Amygdala (tissue), 56 donors: ENCODE measurements around the gene MUC20.
"Not testable (repeated sequence)": the region's sequence is repeated elsewhere in the genome, so short reads cannot be mapped to it uniquely, and the experiment has no call there.

ENCODE experiments used
- DNase-seq, 56 donors: peaks; one replicate each; lab custom pipeline; 2025; lab: John Stamatoyannopoulos, UW

MUC20 gene

GRCh38 chr3:195720831-195721506, at the start of gene MUC20:
MUC20 (plus strand) TSS chr3:195720978; CDS start chr3:195721008, 30 bp downstream.
- not testable (repeated sequence) for DNase-seq

- DNase-seq, result not testable (repeated sequence)
These were observed 49.5 kb upstream of the MUC20 start for GRCh38 chr3:195671283-195671682.

- DNase-seq, result not testable (repeated sequence)
These were observed 47.1 kb upstream of the MUC20 start for GRCh38 chr3:195673711-195674110.

- not testable (repeated sequence) for DNase-seq
These were observed 42.3 kb upstream of the MUC20 start for GRCh38 chr3:195678391-195679015.

GRCh38 chr3:195680690-195681089, 40.1 kb upstream of the MUC20 start:
- DNase-seq, result not testable (repeated sequence)

GRCh38 chr3:195681458-195682103, 39.2 kb upstream of the MUC20 start:
- DNase-seq, result not testable (repeated sequence)

GRCh38 chr3:195682104-195682742, 38.6 kb upstream of the MUC20 start:
- DNase-seq, result not testable (repeated sequence)

- DNase-seq, result not testable (repeated sequence)
These were observed 36.9 kb upstream of the MUC20 start for GRCh38 chr3:195683722-195684526.

- DNase-seq, result not testable (repeated sequence)
These were observed 36.1 kb upstream of the MUC20 start for GRCh38 chr3:195684527-195685257.

- not testable (repeated sequence) for DNase-seq
These were observed 34.1 kb upstream of the MUC20 start for GRCh38 chr3:195686537-195687208.

GRCh38 chr3:195687209-195687760, 33.5 kb upstream of the MUC20 start:
- not testable (repeated sequence) for DNase-seq

- DNase-seq, result not testable (repeated sequence)
These were observed 32.2 kb upstream of the MUC20 start for GRCh38 chr3:195688471-195689183.

GRCh38 chr3:195689184-195690070, 31.4 kb upstream of the MUC20 start:
- not testable (repeated sequence) for DNase-seq

- DNase-seq, result no peak
These were observed 29.8 kb upstream of the MUC20 start for GRCh38 chr3:195690951-195691350.

GRCh38 chr3:195691596-195692353, 29.0 kb upstream of the MUC20 start:
- not testable (repeated sequence) for DNase-seq

GRCh38 chr3:195692354-195692685, 28.5 kb upstream of the MUC20 start:
- DNase-seq, result no peak
